HG02852 (cell line): Measurements from ENCODE around the gene MTHFD1L.

Experiments used
- ATAC-seq: cut with Tn5 transposase; IDR thresholded peaks from one replicate; pipeline ENCODE4 v1.9.1; 2021; ENCODE audit warnings: mild to moderate bottlenecking, moderate library complexity; ENCODE audit not compliant: unreplicated experiment

Gene MTHFD1L

GRCh38 chr6:151010071-151010470, 144.6 kb downstream of the MTHFD1L start:
- ATAC-seq: no peak

- no peak for ATAC-seq
Observed at GRCh38 chr6:151012321-151013294, 147.1 kb downstream of the MTHFD1L start.

- ATAC-seq: peak; percentile 60
Observed at GRCh38 chr6:151014404-151015100, 149.1 kb downstream of the MTHFD1L start.

- ATAC-seq: no peak
Observed at GRCh38 chr6:151015101-151015700, 149.7 kb downstream of the MTHFD1L start.

GRCh38 chr6:151016107-151016506, 150.6 kb downstream of the MTHFD1L start:
- no peak for ATAC-seq

- no peak for ATAC-seq
Observed at GRCh38 chr6:151018046-151018445, 152.5 kb downstream of the MTHFD1L start.

- ATAC-seq: no peak
Observed at GRCh38 chr6:151018911-151019782, 153.6 kb downstream of the MTHFD1L start.

- no peak for ATAC-seq
Observed at GRCh38 chr6:151021896-151022295, 156.4 kb downstream of the MTHFD1L start.

GRCh38 chr6:151022492-151022891, 157.0 kb downstream of the MTHFD1L start:
- no peak for ATAC-seq

GRCh38 chr6:151023342-151023741, 157.8 kb downstream of the MTHFD1L start:
- no peak for ATAC-seq

GRCh38 chr6:151024597-151024996, 159.1 kb downstream of the MTHFD1L start:
- no peak for ATAC-seq

GRCh38 chr6:151025076-151025475, 159.6 kb downstream of the MTHFD1L start:
- ATAC-seq: no peak

- ATAC-seq: no peak
Observed at GRCh38 chr6:151026041-151026663, 160.7 kb downstream of the MTHFD1L start.

GRCh38 chr6:151027295-151027747, 161.8 kb downstream of the MTHFD1L start:
- ATAC-seq: no peak

- ATAC-seq: no peak
Observed at GRCh38 chr6:151027936-151028838, 162.7 kb downstream of the MTHFD1L start.

- no peak for ATAC-seq
Observed at GRCh38 chr6:151029970-151030369, 164.5 kb downstream of the MTHFD1L start.

- ATAC-seq: no peak
Observed at GRCh38 chr6:151032034-151032433, 166.5 kb downstream of the MTHFD1L start.

GRCh38 chr6:151034825-151035781, 169.6 kb downstream of the MTHFD1L start:
- ATAC-seq: no peak
